ENCODE data around the gene PDS5B.

GRCh38 chr13:32726374-32727037, 140.3 kb downstream of the PDS5B start:
- no peak for TF ChIP-seq CTCF (IDR thresholded peaks at IDR 0.05)
- no peak for TF ChIP-seq ETV6 (CRISPR knock-in tag; IDR thresholded peaks at IDR 0.05)
- TF ChIP-seq TEAD1 (CRISPR knock-in tag; IDR thresholded peaks at IDR 0.05), result no peak
- TF ChIP-seq JUN (CRISPR knock-in tag; IDR thresholded peaks at IDR 0.05), result no peak
- TF ChIP-seq CREB1 (CRISPR knock-in tag; IDR thresholded peaks at IDR 0.05), result no peak
- TF ChIP-seq ZNF532 (CRISPR knock-in tag; IDR thresholded peaks at IDR 0.05; ENCODE audit: borderline replicate concordance), result no peak
- TF ChIP-seq MLX (CRISPR knock-in tag; IDR thresholded peaks at IDR 0.05), result no peak
